CD4-positive, alpha-beta memory T cell (primary cell): ENCODE measurements around the gene GSTA2. TPM values are rescaled to one million over a fixed set of nuclear protein-coding genes. Genes with fewer than 3 reads are reported as not detected.
"Not testable (repeated sequence)": the region's sequence is repeated elsewhere in the genome, so short reads cannot be mapped to it uniquely, and the experiment has no call there.

Source experiments
- CTCF ChIA-PET: fragments of 350-600 bp; sonication (Branson Sonifier 250); formaldehyde crosslinking; loops from one replicate; lab custom pipeline; 2021; ENCODE audit warnings: inconsistent platforms; ENCODE audit not compliant: partially characterized antibody; lab: Charles Lee
- POLR2A ChIA-PET: fragments of 350-600 bp; sonication (Branson Sonifier 250); formaldehyde crosslinking; loops from one replicate; lab custom pipeline; 2021; ENCODE audit not compliant: partially characterized antibody; lab: Charles Lee
- DNase-seq, 5 donors: peaks; one replicate each; pipeline versions ENCODE4 v3.0.0 to v3.0.0-alpha.2; 2020 to 2022; ENCODE audit warnings: mixed read lengths in 1 of 5
- H3K27ac ChIP-seq: one replicate; pipeline ENCODE4 v1.7.0; 2013; ENCODE audit warnings: low read depth, low read length
- H3K27me3 ChIP-seq: 2 replicates; pipeline ENCODE4 v1.7.0; 2013; ENCODE audit warnings: mild to moderate bottlenecking, low read length, moderate library complexity; ENCODE audit not compliant: insufficient read depth
- H3K36me3 ChIP-seq: 2 replicates; pipeline ENCODE4 v1.7.0; 2013; ENCODE audit warnings: mild to moderate bottlenecking, low read length, moderate library complexity; ENCODE audit not compliant: insufficient read depth
- H3K4me1 ChIP-seq: 2 replicates; pipeline ENCODE4 v1.7.0; 2013; ENCODE audit warnings: mild to moderate bottlenecking, low read length, moderate library complexity; ENCODE audit not compliant: insufficient read depth
- H3K4me3 ChIP-seq, 2 donors: one replicate each; pipeline ENCODE4 v1.7.0; 2013; ENCODE audit warnings: low read length in 2 of 2, mild to moderate bottlenecking in 1 of 2
- H3K9me3 ChIP-seq, 2 donors: one replicate each; pipeline ENCODE4 v1.7.0; 2013; ENCODE audit warnings: low read length in 2 of 2, control low read depth in 1 of 2; ENCODE audit not compliant: control insufficient read depth in 1 of 2
- H3K27ac Mint-ChIP-seq, 7 donors: one replicate each; pipeline ENCODE4 v1.8.0; 2020 to 2021; ENCODE audit warnings: mixed read lengths in 7 of 7, mild to moderate bottlenecking in 6 of 7, inconsistent platforms in 3 of 7, moderate library complexity in 3 of 7
- H3K27me3 Mint-ChIP-seq, 2 donors: one replicate each; pipeline ENCODE4 v1.8.0; 2020 to 2021; ENCODE audit warnings: mixed read lengths in 2 of 2
- H3K36me3 Mint-ChIP-seq, 2 donors: one replicate each; pipeline ENCODE4 v1.8.0; 2020 to 2021; ENCODE audit warnings: mixed read lengths in 2 of 2, inconsistent platforms in 1 of 2, mild to moderate bottlenecking in 1 of 2
- H3K4me1 Mint-ChIP-seq, 4 donors: one replicate each; pipeline ENCODE4 v1.8.0; 2020 to 2021; ENCODE audit warnings: mixed read lengths in 4 of 4, mild to moderate bottlenecking in 1 of 4
- H3K4me3 Mint-ChIP-seq, 8 donors: one replicate each; pipeline ENCODE4 v1.8.0; 2020 to 2021; ENCODE audit warnings: mixed read lengths in 8 of 8, mild to moderate bottlenecking in 7 of 8, moderate library complexity in 6 of 8, inconsistent platforms in 3 of 8
- H3K9me3 Mint-ChIP-seq, 8 donors: one replicate each; pipeline ENCODE4 v1.8.0; 2020 to 2021; ENCODE audit warnings: mixed read lengths in 8 of 8, mild to moderate bottlenecking in 5 of 8, inconsistent platforms in 3 of 8, moderate library complexity in 1 of 8
- intact Hi-C: fragments of 100-400 bp; cut with micrococcal nuclease; formaldehyde crosslinking; loops from one replicate; pipeline ENCODE4 v1.15.1; 2023
- polyA plus RNA-seq, 2 donors: library from polyadenylated mRNA; unstranded; fragments of 300-500 nt; fragmentation: Illumina TruSeq; gene quantifications; one replicate each; pipeline ENCODE4 v1.2.3, GENCODE V29; 2021
- total RNA-seq, 2 experiments: library from RNA; stranded (reverse); gene quantifications; one replicate each; pipeline ENCODE4 v1.2.3, GENCODE V29; 2021

Gene GSTA2
- total and polyA plus RNA-seq, 4 experiments from 2014 or later = not detected

DNA sequence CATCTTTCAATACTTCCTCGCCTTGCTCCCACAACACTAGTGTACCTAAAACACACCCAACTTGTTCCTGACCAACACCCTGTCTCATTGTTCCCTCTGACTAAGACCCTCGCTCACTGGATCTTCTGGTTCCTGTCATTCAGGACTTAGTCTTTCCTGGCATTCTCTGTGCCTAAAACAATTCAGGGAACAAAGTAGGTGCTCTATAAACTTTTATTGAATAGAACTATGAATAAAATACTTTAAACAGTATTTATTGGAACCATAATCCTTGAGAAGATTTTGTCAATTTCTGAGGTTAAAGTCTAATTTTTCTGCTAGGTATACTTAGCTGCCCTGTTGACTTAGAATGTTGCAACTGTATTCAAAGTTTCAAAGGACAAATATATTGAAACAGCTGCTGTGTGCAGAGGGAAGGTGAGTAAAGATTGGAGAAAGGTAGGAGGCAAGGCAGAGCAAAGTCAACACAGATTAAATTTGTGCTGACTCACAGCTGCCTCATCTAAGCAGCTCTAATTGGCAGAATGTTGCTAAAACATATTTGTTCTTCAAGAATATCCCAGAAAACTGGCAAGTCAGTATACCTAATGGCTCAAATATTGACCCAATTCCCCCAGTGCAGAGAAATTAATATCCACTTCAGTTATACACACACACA lies 37.6 kb downstream of the GSTA2 start:
- H3K27ac Mint-ChIP-seq = no peak overlapping the region
- no peaks in the 10 kb centered on the region for H3K4me1 Mint-ChIP-seq
- POLR2A ChIA-PET = interaction anchor here (1.1 kb wide), 1 partner anchor 16 kb away, joined by 3 read pairs; no protein-coding TSS in a partner anchor
- no peak for DNase-seq
- no peaks in the 10 kb centered on the region for H3K27me3 ChIP-seq
- H3K9me3 Mint-ChIP-seq = no peaks in the 10 kb centered on the region
- H3K36me3 ChIP-seq = no peaks in the 10 kb centered on the region
- intact Hi-C loops = no loop called here
- H3K27ac ChIP-seq = no peak overlapping the region
- no peak overlapping the region for H3K4me3 Mint-ChIP-seq
- no peaks in the 10 kb centered on the region for H3K36me3 Mint-ChIP-seq
- CTCF ChIA-PET = no interaction called here
- no peaks in the 10 kb centered on the region for H3K9me3 ChIP-seq
- H3K4me1 ChIP-seq = no peaks in the 10 kb centered on the region
- H3K4me3 ChIP-seq = no peak overlapping the region
- peaks cover 1 to 5% of the 10 kb centered on the region in 2 donors for H3K27me3 Mint-ChIP-seq

- no peaks in the 10 kb centered on the region for H3K4me1 Mint-ChIP-seq
- CTCF ChIA-PET = interaction anchor here (1.0 kb wide), 1 partner anchor 8 kb away, joined by 3 read pairs; no protein-coding TSS in a partner anchor
Observed at GRCh38 chr6:52725143-52725534, 38.1 kb downstream of the GSTA2 start.

GRCh38 chr6:52724406-52725121 lies 38.7 kb downstream of the GSTA2 start:
- Mint-ChIP-seq H3K4me3 (no peak overlapping the region), H3K4me1 (no peaks in the 10 kb centered on the region), H3K27ac (no peak overlapping the region), H3K36me3 (no peaks in the 10 kb centered on the region), H3K27me3 (peaks cover 2 to 5% of the 10 kb centered on the region in 2 donors), H3K9me3 (no peaks in the 10 kb centered on the region)
- H3K27ac ChIP-seq = no peak overlapping the region
- H3K4me1 ChIP-seq = no peaks in the 10 kb centered on the region
- CTCF ChIA-PET = interaction anchor here (1.0 kb wide), 1 partner anchor 9 kb away, joined by 3 read pairs; no protein-coding TSS in a partner anchor
- DNase-seq = peak; percentile 8 to 48 (median 23)
- H3K9me3 ChIP-seq = no peaks in the 10 kb centered on the region
- no peaks in the 10 kb centered on the region for H3K27me3 ChIP-seq
- POLR2A ChIA-PET = no interaction called here
- H3K4me3 ChIP-seq = no peak overlapping the region
- no peaks in the 10 kb centered on the region for H3K36me3 ChIP-seq
- intact Hi-C loops = no loop called here

More at GRCh38 chr6:52725143-52725534, 38.1 kb downstream of the GSTA2 start:
- intact Hi-C loops = no loop called here
- DNase-seq = no peak
- Histone ChIP-seq H3K9me3 (no peaks in the 10 kb centered on the region), H3K36me3 (no peaks in the 10 kb centered on the region), H3K4me3 (no peak overlapping the region), H3K27me3 (no peaks in the 10 kb centered on the region), H3K4me1 (no peaks in the 10 kb centered on the region), H3K27ac (no peak overlapping the region)
- H3K4me3 Mint-ChIP-seq = no peak overlapping the region
- peaks cover 2 to 5% of the 10 kb centered on the region in 2 donors for H3K27me3 Mint-ChIP-seq
- H3K27ac Mint-ChIP-seq = no peak overlapping the region
- POLR2A ChIA-PET = no interaction called here
- no peaks in the 10 kb centered on the region for H3K36me3 Mint-ChIP-seq
- H3K9me3 Mint-ChIP-seq = no peaks in the 10 kb centered on the region

- Mint-ChIP-seq H3K27ac (no peak overlapping the region), H3K36me3 (no peaks in the 10 kb centered on the region)
- CTCF ChIA-PET = interaction anchor here (1.0 kb wide), 1 partner anchor 9 kb away, joined by 3 read pairs; no protein-coding TSS in a partner anchor
Observed at GRCh38 chr6:52724042-52724405, 39.3 kb downstream of the GSTA2 start.

DNA sequence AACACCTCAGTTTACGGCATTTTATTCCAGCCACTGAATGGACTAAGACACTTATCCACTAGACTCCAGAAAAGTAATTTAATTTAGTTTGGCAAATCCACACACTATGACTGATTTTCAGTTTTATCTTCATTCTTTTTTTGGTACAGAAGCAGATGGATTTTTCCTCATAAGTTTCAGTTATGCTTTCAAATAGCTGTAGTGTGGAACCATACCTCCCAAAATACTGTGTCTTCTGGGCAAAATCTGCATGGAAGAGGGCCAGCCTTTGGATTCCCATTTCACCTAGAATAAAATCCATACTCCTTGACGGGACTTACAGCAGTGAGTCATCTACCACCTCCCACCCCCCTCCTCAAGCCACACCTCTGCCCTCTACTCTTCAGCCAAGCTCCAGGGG lies 43.0 kb downstream of the GSTA2 start:
- H3K36me3 Mint-ChIP-seq = no peaks in the 10 kb centered on the region
- no peak for DNase-seq
- Histone ChIP-seq H3K9me3 (no peaks in the 10 kb centered on the region), H3K4me3 (no peak overlapping the region), H3K4me1 (no peaks in the 10 kb centered on the region), H3K36me3 (no peaks in the 10 kb centered on the region), H3K27ac (no peak overlapping the region), H3K27me3 (no peaks in the 10 kb centered on the region)
- POLR2A ChIA-PET = no interaction called here
- H3K27ac Mint-ChIP-seq = no peak overlapping the region
- no peak overlapping the region for H3K4me3 Mint-ChIP-seq
- CTCF ChIA-PET = no interaction called here
- no peaks in the 10 kb centered on the region for H3K9me3 Mint-ChIP-seq
- H3K4me1 Mint-ChIP-seq = no peaks in the 10 kb centered on the region
- intact Hi-C loops = no loop called here
- peaks cover 3 to 7% of the 10 kb centered on the region in 2 donors for H3K27me3 Mint-ChIP-seq

More at GRCh38 chr6:52724042-52724405, 39.3 kb downstream of the GSTA2 start:
- DNase-seq = no peak
- Histone ChIP-seq H3K4me3 (no peak overlapping the region), H3K27ac (no peak overlapping the region), H3K27me3 (no peaks in the 10 kb centered on the region), H3K4me1 (no peaks in the 10 kb centered on the region), H3K36me3 (no peaks in the 10 kb centered on the region), H3K9me3 (no peaks in the 10 kb centered on the region)
- H3K4me3 Mint-ChIP-seq = no peak overlapping the region
- POLR2A ChIA-PET = no interaction called here
- intact Hi-C loops = no loop called here
- H3K9me3 Mint-ChIP-seq = no peaks in the 10 kb centered on the region
- H3K27me3 Mint-ChIP-seq = peaks cover 2 to 5% of the 10 kb centered on the region in 2 donors
- no peaks in the 10 kb centered on the region for H3K4me1 Mint-ChIP-seq

GRCh38 chr6:52718550-52718949 lies 44.7 kb downstream of the GSTA2 start:
- Mint-ChIP-seq H3K27me3 (peaks cover 5 to 9% of the 10 kb centered on the region in 2 donors), H3K27ac (no peak overlapping the region), H3K9me3 (peaks cover 0 to 2% (median 0%) of the 10 kb centered on the region in 8 donors), H3K4me1 (no peaks in the 10 kb centered on the region), H3K36me3 (no peaks in the 10 kb centered on the region), H3K4me3 (no peak overlapping the region)
- ChIA-PET POLR2A (no interaction called here), CTCF (interaction anchor here (1.7 kb wide), 1 partner anchor 66 kb away, joined by 7 read pairs; no protein-coding TSS in a partner anchor)
- Histone ChIP-seq H3K4me3 (no peak overlapping the region), H3K9me3 (no peaks in the 10 kb centered on the region), H3K4me1 (no peaks in the 10 kb centered on the region), H3K36me3 (no peaks in the 10 kb centered on the region), H3K27me3 (no peaks in the 10 kb centered on the region), H3K27ac (no peak overlapping the region)
- intact Hi-C loops = no loop called here
- no peak for DNase-seq

DNA sequence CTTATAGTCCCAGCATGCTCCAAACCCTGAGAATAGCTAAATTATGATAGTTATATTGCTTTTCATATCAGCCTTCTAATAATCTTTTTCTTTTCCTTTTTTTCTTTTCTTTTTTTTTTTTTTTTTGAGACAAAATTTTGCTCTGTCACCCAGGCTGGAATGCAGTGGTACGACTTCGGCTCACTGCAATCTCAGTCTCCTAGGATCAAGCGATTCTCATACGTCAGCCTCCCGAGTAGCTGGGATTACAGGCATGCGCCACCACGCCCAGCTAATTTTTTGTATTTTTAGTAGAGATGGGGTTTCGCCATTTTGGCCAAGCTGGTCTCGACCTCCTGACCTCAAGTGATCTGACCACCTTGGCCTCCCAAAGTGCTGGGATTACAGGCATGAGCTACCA lies 48.5 kb downstream of the GSTA2 start:
- H3K4me1 Mint-ChIP-seq, H3K9me3 ChIP-seq, H3K4me3 Mint-ChIP-seq, H3K27me3 ChIP-seq, H3K36me3 Mint-ChIP-seq, H3K27me3 Mint-ChIP-seq, H3K36me3 ChIP-seq, H3K9me3 Mint-ChIP-seq, H3K4me3 ChIP-seq, H3K27ac ChIP-seq, intact Hi-C loops, H3K4me1 ChIP-seq, H3K27ac Mint-ChIP-seq, POLR2A ChIA-PET, DNase-seq: not testable (repeated sequence)
- CTCF ChIA-PET = interaction anchor here (0.6 to 0.7 kb wide), 2 partner anchors 63 to 1011 kb away, joined by 3 to 4 read pairs; no protein-coding TSS in a partner anchor
